ENCODE measurements around the gene ZNF444. TPM values are rescaled to one million over a fixed set of nuclear protein-coding genes. Genes with fewer than 3 reads are reported as not detected.

The ZNF444 gene
- polyA plus RNA-seq, 1 donor (not counting 4 experiments of a cell fraction or from before 2014, with no cell fraction given), result 9.1 TPM

DNA sequence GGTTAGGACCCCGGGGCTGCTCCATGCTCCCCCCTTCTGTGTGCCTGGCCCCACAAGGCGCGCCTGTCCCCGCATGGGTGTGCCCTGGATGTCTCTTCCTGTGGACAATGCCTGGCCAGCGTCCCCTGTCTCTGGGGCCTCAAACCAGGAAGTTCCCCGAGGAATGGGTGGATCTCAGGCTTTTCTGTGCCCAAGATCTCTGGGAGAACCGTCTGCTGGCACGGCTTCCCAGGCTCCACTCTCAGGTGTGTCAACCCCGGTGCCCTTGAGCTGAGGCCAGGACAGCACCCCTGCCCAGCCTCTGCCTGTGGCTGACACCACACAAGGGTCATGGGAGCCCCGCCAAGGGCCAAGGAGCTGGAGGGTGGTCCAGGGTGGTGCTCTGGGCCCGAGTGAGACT lies 15.7 kb downstream of the ZNF444 start:
- FAIRE-seq, result no peak

DNA sequence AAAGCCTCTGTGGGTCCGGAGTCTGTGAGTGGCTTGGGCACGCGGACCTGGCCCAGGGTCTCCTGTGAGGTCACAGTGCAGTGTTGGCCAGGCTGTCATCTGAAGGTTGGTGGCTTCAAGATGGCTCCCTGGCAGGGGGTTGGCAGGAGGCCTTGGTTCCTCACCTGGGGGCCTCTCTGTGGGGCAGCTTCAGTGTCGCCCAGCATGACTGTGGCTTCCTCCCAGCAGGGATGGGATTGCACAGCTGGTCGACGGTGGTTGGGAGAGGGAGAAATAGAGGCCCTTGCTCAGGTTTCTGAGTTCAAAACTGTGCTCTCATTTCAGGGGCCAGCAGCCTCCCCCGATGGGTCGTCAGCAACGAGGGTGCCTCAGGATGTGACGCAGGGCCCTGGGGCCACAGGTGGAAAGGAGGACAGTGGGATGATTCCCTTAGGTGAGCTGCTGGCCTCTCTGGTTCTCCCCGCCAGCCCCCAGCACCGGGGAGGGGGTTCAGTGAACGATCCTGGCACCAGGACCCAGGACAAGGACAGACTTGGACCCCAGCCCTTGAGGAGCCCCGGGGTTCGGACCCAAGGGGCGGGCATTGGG lies 17.2 kb downstream of the ZNF444 start:
- no peak overlapping the region for H2AFZ ChIP-seq (ENCODE audit: control insufficient read depth, low read length)
- FAIRE-seq (no peak), DNase-seq (ENCODE audit: low read depth, low spot score) (no peak)
- H3K4me1 ChIP-seq (ENCODE audit: control insufficient read depth, extremely low read depth, insufficient read depth, low read length), result no peaks in the 10 kb centered on the region
- H3K9me3 ChIP-seq (ENCODE audit: control insufficient read depth, low read depth, low read length), result no peaks in the 10 kb centered on the region
- H3K4me2 ChIP-seq (ENCODE audit: control insufficient read depth, extremely low read depth, insufficient read depth, low read depth, low read length), result no peak overlapping the region
- H3K79me2 ChIP-seq (ENCODE audit: control insufficient read depth, insufficient read depth, low read length), result no peaks in the 10 kb centered on the region
- dilution Hi-C loops (cut with MboI; ENCODE audit: extremely low pct_ligation_motif_present, low sequenced_read_pairs), result no loop called here
- peaks cover 2% of the 10 kb centered on the region for H4K20me1 ChIP-seq (ENCODE audit: control insufficient read depth, extremely low read depth, insufficient read depth, low read length)
- no peak overlapping the region for H3K27ac ChIP-seq (ENCODE audit: control insufficient read depth, insufficient read depth, low read length)
- H3K9me1 ChIP-seq (ENCODE audit: control insufficient read depth, extremely low read depth, insufficient read depth, low read length), result no peaks in the 10 kb centered on the region
- H3K4me3 ChIP-seq (ENCODE audit: control insufficient read depth in 2 of 3, extremely low read depth in 1 of 3, insufficient read depth in 2 of 3, low read depth in 1 of 3, low read length in 3 of 3), result no peak overlapping the region
- H3K27me3 ChIP-seq (ENCODE audit: control insufficient read depth, extremely low read depth, insufficient read depth, low read length), result no peaks in the 10 kb centered on the region
- TF ChIP-seq EZH2 (IDR thresholded peaks at IDR 0.05; ENCODE audit: low read length), result no peak
- TF ChIP-seq, protein P1, sequence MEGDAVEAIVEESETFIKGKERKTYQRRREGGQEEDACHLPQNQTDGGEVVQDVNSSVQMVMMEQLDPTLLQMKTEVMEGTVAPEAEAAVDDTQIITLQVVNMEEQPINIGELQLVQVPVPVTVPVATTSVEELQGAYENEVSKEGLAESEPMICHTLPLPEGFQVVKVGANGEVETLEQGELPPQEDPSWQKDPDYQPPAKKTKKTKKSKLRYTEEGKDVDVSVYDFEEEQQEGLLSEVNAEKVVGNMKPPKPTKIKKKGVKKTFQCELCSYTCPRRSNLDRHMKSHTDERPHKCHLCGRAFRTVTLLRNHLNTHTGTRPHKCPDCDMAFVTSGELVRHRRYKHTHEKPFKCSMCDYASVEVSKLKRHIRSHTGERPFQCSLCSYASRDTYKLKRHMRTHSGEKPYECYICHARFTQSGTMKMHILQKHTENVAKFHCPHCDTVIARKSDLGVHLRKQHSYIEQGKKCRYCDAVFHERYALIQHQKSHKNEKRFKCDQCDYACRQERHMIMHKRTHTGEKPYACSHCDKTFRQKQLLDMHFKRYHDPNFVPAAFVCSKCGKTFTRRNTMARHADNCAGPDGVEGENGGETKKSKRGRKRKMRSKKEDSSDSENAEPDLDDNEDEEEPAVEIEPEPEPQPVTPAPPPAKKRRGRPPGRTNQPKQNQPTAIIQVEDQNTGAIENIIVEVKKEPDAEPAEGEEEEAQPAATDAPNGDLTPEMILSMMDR (optimal IDR thresholded peaks at IDR 0.05 in 1 of 3, IDR thresholded peaks at IDR 0.05 in 1 of 3, conservative IDR thresholded peaks at IDR 0.05 in 1 of 3; ENCODE audit: extremely low read depth in 1 of 3, insufficient read depth in 2 of 3, low read length in 3 of 3), result no peak
- H3K36me3 ChIP-seq (ENCODE audit: control insufficient read depth in 2 of 2, extremely low read depth in 1 of 2, insufficient read depth in 2 of 2, low read length in 2 of 2), result peaks cover 5 to 10% of the 10 kb centered on the region in 2 experiments
- H3K9ac ChIP-seq (ENCODE audit: control insufficient read depth, extremely low read depth, insufficient read depth, low read length), result no peak overlapping the region

More for the DNA sequence above, 15.7 kb downstream of the ZNF444 start:
- Histone ChIP-seq H4K20me1 (ENCODE audit: control insufficient read depth, extremely low read depth, insufficient read depth, low read length) (peaks cover 2% of the 10 kb centered on the region), H3K9ac (ENCODE audit: control insufficient read depth, extremely low read depth, insufficient read depth, low read length) (no peak overlapping the region), H3K4me2 (ENCODE audit: control insufficient read depth, extremely low read depth, insufficient read depth, low read depth, low read length) (no peak overlapping the region), H3K79me2 (ENCODE audit: control insufficient read depth, insufficient read depth, low read length) (peaks cover 2% of the 10 kb centered on the region), H3K4me1 (ENCODE audit: control insufficient read depth, extremely low read depth, insufficient read depth, low read length) (no peaks in the 10 kb centered on the region), H3K4me3 (ENCODE audit: control insufficient read depth in 2 of 3, extremely low read depth in 1 of 3, insufficient read depth in 2 of 3, low read depth in 1 of 3, low read length in 3 of 3) (no peak overlapping the region), H3K27ac (ENCODE audit: control insufficient read depth, insufficient read depth, low read length) (no peak overlapping the region), H3K36me3 (ENCODE audit: control insufficient read depth in 2 of 2, extremely low read depth in 1 of 2, insufficient read depth in 2 of 2, low read length in 2 of 2) (peaks cover 5 to 10% of the 10 kb centered on the region in 2 experiments), H3K27me3 (ENCODE audit: control insufficient read depth, extremely low read depth, insufficient read depth, low read length) (no peaks in the 10 kb centered on the region), H3K9me1 (ENCODE audit: control insufficient read depth, extremely low read depth, insufficient read depth, low read length) (no peaks in the 10 kb centered on the region), H2AFZ (ENCODE audit: control insufficient read depth, low read length) (no peak overlapping the region), H3K9me3 (ENCODE audit: control insufficient read depth, low read depth, low read length) (no peaks in the 10 kb centered on the region)
- TF ChIP-seq, protein P1 (optimal IDR thresholded peaks at IDR 0.05 in 1 of 3, IDR thresholded peaks at IDR 0.05 in 1 of 3, conservative IDR thresholded peaks at IDR 0.05 in 1 of 3; ENCODE audit: extremely low read depth in 1 of 3, insufficient read depth in 2 of 3, low read length in 3 of 3), result no peak
- no peak for TF ChIP-seq EZH2 (IDR thresholded peaks at IDR 0.05; ENCODE audit: low read length)
- dilution Hi-C loops (cut with MboI; ENCODE audit: extremely low pct_ligation_motif_present, low sequenced_read_pairs), result no loop called here
- no peak for DNase-seq (ENCODE audit: low read depth, low spot score)

Measured in keratinocyte (primary cell).